HG02884 (cell line): ENCODE data around the gene RHNO1.
A peak's percentile ranks its signal among the peaks of the same experiment; 100 is the strongest.
"Not testable (repeated sequence)": the region's sequence is repeated elsewhere in the genome, so short reads cannot be mapped to it uniquely, and the experiment has no call there.

Source experiments
- ATAC-seq: cut with Tn5 transposase; IDR thresholded peaks from one replicate; pipeline ENCODE4 v1.9.1; 2021; ENCODE audit warnings: mild to moderate bottlenecking, moderate library complexity; ENCODE audit not compliant: unreplicated experiment

The RHNO1 gene

DNA sequence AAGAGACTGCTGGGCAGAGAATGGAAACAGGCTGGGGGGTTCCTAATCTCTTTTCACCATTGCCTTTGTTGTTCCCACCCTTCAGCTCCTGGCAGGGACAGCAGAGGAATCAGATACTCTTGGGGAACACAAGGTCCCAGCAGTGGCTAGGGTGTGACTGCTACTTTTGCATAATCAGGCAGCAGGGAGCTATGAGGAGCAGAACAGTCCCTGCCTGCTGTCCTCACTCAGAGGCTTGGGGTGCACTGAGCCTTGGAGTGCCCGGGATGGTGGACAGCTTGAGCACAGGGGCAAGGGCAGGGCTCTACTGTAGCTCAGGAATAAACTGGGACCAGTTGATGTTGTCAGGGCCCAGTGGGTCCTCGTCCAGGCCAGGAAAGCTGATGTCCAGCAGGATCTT, 18.7 kb upstream of the RHNO1 start:
- ATAC-seq, result no peak

- ATAC-seq, result no peak
Measured at GRCh38 chr12:2858944-2859421, 18.0 kb upstream of the RHNO1 start.

- ATAC-seq, result no peak
Measured at GRCh38 chr12:2860170-2860569, 16.9 kb upstream of the RHNO1 start.

DNA sequence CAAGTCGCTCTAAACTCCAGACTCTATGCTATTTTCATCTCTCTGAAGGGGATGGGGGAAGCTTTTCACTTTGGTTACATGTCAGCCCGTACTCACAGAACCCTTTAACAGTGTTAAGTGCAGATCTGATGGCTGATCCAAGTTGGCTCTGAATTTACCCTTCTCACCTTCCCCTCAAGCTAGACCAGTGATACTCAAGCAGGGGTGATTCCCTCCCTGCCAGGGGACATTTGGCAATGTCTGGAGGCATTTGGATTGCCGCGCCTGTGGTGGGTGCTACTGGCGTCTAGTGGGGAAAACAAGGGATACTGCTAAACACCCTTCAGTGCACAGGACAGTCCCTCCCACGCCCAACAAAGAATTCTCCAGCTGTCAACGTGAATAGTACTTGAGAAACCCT, 14.1 kb upstream of the RHNO1 start:
- ATAC-seq, result no peak

DNA sequence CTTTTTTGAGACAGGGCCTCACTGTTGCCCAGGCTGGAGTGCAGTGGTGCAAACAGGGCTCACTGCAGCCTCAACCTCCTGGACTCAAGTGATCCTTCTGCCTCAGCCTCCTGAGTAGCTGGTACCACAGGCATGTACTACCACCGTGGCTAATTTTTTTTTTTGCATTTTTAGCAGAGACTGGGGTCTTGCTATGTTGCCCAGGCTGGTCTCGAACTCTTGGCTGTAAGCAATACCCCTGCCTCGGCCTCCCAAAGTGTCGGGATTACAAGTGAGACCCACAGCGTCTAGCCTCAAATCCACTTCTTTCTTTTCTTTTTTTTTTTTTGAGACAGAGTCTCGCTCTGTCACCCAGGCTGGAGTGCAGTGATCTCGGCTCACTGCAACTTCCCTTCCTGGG, 13.6 kb upstream of the RHNO1 start:
- not testable (repeated sequence) for ATAC-seq

GRCh38 chr12:2864198-2864597, 12.8 kb upstream of the RHNO1 start:
- ATAC-seq, result no peak

DNA sequence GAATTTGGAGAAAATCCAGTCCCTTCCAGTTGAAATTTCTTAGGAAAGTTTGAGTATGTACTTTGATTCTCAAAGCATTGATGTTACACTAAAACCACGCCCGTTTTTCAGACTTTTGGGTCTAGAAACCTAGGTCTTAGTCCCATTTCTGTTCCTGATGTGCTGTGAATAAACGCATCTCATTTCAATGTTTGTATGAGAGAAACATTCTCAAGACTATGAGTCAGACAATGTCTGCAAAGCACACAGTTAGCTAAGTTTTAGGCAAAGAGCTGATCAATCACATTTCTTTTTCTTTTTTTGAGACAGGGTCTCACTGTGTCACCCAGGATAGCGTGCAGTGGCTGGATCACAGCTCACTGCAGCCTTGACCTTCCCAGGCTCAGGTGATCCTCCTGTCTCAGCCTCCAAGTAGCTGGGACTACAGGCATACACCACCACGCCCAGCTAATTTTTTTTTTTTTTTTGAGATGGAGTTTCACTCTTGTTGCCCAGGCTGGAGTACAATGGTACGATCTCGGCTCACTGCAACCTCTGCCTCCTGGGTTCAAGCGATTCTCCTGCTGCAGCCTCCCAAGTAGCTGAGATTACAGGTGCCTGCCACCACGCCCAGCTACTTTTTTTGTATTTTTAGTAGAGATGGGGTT, 7.9 kb upstream of the RHNO1 start:
- ATAC-seq, result not testable (repeated sequence)

DNA sequence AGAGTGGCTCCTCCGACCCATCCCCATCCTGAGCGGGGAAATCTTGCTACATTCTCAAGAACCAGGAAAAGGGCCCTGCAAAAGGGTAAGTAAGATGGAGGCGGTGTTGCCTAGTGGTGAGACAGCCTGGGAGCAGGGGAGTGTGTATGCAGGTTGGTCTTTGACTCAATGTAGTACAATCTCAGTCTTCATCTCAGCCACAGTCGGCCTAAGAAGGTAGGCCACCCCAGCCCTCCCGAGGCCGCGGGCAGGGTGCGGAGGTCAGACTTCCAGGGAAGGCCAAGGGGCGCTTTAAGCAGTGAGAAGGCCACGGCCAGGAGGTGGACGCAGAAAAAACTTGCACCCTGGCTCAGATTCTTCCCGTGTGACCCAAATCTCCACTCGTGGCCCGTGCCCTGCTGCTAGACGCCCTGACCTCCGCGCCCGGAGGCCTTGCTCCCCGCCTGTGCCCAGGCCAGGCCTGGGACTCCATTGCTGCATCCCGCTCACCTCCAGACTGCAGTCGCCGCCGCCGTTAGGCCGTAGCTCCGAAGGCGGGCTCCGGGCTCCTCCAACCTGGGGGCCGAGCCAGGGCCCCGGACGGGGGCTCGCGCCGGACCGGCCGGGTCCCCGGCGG, 484 bp upstream of the RHNO1 start:
- ATAC-seq, result peak; percentile 25

DNA sequence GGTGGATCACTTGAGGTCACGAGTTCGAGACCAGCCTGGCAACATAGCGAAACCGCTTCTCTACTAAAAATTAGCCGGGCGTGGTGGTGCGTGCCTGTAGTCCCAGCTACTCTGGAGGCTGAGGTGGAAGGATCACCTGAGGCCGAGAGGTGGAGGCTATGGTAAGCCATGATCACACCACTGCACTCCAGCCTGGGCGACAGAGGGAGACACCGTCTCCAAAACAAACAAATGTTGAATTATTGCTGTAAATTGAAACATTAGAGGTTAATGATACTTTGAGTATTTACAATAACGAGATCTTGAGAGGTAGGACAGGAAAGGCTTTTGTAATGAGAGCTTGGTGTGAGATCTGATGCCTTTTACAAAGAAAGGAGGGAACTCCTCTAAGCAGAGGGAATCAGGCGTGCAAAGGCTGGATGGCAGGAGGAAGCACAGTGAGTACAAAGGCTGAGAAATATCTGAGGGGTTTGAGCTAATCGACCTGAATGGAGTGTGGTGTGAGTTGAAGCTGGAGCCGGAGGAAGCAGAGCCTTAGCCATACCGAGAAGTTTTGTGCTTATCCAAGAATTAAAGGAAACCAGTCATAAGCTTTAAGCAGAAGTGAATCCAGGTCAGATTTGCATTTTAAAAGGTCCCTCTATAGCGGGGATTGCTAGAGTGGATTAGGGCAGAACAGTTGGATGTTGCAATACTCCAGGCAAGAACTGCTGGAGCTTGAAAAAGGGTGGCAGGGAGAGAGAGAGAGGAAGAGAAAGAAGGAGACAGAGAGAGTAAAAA, 1.1 kb downstream of the RHNO1 start:
- ATAC-seq, result no peak

- no peak for ATAC-seq
Measured at GRCh38 chr12:2879853-2880252, 2.8 kb downstream of the RHNO1 start.

- no peak for ATAC-seq
Measured at GRCh38 chr12:2884810-2885209, 7.8 kb downstream of the RHNO1 start.

DNA sequence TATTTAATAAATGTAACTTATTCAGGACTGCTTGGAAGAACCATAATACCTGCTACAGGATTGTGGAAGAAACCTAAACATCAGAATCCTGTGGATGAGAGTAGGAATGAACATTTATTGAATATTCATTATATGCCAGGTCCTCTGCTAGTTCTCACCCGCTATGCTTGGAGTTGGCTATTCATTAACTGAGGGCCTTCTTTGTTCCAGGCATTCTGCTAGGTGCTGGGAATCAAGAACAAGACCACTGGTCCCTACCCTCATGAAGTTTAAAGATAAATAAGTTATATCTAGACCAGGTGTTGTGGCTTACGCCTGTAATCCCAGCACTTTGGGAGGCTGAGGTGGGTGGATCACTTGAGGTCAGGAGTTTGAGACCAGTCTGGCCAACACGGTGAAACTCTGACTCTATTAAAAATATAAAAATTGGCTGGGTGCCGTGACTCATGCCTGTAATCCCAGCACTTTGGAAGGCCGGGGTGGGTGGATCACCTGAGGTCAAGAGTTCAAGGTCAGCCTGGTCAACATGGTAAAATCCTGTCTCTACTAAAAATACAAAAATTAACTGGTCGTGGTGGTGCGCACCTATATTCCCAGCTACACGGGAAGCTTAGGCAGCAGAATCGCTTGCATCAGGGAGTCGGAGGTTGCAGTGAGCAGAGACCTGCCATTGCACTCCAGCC, 9.9 kb downstream of the RHNO1 start:
- no peak for ATAC-seq

DNA sequence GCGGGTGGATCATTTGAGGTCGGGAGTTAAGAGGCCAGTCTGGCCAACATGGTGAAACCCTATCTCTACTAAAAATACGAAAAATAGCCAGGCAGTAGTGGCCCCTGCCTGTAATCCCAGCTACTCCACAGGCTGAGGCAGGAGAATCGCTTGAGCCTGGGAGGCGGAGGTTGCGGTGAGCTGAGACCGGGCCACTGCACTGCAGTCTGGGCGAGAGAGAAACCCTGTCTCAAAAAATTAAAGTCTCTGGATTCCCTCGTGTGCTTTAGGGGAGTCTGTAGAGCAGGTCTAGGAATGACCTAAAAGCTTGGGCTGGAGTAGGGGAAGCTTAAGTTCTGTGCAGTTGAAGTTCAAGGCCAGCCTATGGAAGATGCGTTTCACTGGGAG, 13.0 kb downstream of the RHNO1 start:
- ATAC-seq, result no peak

DNA sequence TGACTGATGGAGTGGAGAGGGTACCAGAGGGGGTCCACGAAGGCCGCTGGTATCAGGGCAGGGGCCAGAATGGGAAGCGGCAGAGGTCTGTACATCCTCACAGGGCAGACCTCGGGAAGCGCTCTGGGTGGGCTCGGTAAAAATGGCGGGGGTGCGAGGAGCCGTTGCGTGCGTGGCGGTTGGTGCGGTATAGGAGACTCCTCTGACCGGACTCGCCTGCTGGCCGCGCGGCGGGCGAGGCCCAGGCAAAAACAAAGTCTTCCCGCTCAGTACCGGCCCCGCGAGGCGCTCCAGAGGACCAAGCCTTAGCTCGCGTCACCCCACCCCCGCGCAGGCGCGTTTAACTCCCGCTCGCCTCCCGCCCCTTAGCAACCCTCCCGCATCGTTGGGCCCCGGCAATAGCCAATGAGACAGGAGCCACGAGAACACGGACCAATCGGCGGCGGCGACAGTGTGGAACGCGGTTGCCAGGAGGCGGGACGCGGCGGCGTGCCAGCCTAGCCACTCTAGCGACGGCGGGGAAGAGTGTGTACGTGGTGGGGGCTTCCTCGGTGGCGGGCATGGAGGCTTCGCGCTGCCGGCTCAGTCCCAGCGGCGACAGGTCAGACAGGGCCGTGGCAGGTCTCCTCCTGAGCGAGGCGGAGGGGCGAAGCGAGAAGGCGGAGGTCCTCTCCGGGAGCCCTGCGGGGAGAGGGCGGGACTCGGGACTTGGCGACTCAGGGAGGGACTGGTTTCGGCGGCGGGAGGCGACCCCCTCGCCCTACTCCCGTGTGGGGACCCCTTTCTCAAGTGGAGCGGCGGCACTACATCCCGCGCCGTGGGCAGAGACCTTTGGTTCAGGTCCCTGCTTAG, 13.6 kb downstream of the RHNO1 start, which contains the start of gene TULP3:
TSS of gene TULP3 (plus strand) at position 504 of the 852 bp plus-strand sequence. CDS start at position 561, 57 bp downstream.
- ATAC-seq, result peak; percentile 98

- no peak for ATAC-seq
Measured at GRCh38 chr12:2891240-2892053, 14.4 kb downstream of the RHNO1 start.

DNA sequence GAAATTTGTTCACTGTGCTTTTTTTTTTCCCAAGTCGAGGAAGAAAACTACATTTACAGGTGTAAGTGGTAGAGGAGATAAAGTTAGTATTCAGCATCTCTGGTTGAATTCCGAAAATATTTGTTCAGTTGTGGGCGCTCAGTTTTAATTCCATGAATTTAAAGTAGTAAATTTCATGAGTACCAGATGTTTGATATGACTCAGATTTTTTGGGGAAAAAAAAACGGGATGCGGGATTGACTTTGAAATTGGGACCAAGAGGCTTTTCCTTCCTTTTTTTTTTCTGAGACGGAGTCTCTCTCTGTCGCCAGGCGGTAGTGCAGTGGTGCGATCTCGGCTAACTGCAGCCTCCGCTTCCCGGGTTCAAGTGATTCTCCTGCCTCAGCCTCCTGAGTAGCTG, 15.2 kb downstream of the RHNO1 start:
- no peak for ATAC-seq

GRCh38 chr12:2893007-2893406, 16.0 kb downstream of the RHNO1 start:
- no peak for ATAC-seq

DNA sequence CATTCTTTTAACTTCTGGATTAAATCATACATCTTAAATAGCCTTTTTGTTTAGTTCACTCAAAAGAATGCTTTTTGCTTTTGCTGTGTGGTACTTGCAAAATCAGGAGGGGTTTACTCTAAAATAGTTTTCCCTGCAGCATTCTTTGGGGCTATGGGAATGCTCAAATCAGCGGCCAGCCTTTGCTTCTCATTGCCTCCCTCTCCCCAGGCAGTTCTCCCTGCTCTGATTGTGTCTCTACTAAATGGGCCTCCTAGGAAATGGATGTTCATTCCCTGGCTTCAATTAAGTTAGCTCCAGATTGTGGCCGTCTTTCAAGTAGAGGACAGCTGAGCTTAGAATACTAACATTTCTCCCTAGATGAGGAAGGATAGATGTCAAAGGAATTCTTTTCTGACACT, 18.0 kb downstream of the RHNO1 start:
- no peak for ATAC-seq

DNA sequence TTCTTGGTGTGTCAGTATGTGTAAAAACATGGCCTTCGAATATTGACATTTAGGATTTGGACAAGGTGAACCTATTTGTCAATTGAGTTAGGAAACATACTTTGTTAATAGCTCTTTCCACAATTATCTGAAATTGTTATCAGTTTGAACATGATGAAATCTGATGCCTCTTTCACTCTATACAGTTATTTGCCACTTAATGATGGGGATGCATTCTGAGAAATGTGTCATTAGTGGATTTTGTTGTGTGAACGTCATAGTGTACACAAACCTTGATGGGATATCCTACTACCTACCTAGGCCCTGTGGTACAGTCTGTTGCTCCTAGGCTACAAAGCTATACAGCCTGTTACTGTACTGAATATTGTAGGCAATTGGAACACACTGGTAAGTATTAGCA, 18.5 kb downstream of the RHNO1 start:
- ATAC-seq, result no peak

- no peak for ATAC-seq
Measured at GRCh38 chr12:2897418-2897817, 20.4 kb downstream of the RHNO1 start.
